Activated CD4-positive, alpha-beta T cell treated with anti-CD3 and anti-CD28 coated beads, Interleukin-2, amount 50 U/mL, for 16 hours (primary cell): ENCODE measurements around the gene HSF4.
A peak's percentile ranks its signal among the peaks of the same experiment; 100 is the strongest.

Experiments
- DNase-seq: peaks from one replicate; pipeline ENCODE4 v3.0.0-alpha.2; 2020

Gene HSF4

GRCh38 chr16:67186550-67186950, 22.0 kb downstream of the HSF4 start:
- no peak for DNase-seq

DNA sequence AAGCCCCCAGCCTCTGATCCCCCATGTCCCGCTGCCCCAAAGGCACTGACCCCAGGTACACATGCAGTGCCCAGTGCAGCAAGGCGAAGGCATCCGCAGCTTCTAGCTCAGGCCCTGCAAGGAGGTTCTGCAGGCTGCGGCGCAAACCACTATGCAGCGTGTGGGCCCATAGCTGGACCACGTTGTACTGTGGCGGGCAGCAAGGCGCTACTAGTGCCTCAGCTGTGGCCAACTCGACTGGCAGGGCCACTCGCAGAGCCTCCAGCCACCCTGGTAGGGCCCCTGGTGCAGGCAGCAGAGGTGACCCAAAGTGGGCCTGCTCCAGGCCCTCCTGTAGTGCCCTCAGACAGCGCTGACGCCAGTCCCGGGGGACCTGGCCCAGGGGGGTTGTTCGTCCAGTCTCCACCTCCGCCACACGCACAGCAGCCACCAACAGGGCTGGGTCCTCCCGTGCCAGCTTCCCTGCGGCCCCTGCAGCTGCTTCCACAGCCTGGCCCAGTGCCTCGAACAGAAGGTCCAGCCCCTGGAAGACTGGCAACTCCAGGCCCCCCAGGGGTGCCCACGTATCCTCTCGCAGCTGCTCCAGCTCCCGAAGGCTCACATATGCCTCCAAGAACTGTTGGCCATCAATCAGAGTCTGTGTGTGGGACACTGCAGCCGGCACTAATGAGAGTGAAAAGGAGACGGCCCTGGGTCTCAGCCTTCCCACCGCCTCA, 22.8 kb downstream of the HSF4 start:
- no peak for DNase-seq

GRCh38 chr16:67188323-67188722, 23.8 kb downstream of the HSF4 start:
- no peak for DNase-seq

DNA sequence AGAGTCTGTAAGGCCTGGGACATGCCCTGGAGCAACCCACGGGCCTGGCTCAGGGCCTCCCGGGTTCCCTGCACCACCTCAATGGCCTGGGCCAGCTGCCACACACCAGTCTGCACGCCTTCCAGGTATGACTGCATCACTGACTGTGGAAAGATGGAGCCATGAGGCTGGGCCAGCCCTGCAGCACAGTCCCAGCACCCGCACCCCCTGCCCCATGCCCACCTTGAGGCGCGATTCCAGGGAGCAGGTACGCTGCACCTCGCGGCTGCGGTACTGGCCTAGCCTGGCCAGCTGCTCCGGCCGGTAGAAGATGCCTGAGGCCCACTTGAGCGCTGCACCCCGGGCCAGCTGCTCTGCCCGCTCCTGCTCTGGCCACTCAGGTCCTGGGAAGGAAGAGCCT, 24.3 kb downstream of the HSF4 start:
- DNase-seq, result no peak

DNA sequence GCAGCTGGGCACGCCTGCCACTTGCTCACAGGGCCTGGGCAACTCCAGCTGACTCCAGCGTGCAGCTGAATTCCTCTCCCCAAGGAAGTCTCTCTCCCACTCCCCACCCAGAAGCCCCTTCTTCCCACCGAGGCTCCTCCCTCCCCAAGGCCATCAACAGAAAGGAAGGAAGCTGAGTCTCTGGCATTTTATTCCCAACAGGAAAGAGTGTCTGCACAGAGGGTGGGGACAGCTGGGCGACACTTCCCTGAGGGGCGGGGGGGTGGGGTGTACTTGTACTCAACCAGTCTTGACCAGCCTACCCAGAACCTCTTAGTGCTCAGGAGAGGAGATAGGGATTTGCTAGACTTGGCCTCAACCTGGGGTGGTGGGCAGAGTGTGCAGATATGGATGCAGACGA, 25.5 kb downstream of the HSF4 start, which contains the start of gene EXOC3L1:
TSS of gene EXOC3L1 (minus strand) at position 96 of the 400 bp plus-strand sequence. CDS start 460 bp downstream, outside the sequence.
- DNase-seq, result no peak

DNA sequence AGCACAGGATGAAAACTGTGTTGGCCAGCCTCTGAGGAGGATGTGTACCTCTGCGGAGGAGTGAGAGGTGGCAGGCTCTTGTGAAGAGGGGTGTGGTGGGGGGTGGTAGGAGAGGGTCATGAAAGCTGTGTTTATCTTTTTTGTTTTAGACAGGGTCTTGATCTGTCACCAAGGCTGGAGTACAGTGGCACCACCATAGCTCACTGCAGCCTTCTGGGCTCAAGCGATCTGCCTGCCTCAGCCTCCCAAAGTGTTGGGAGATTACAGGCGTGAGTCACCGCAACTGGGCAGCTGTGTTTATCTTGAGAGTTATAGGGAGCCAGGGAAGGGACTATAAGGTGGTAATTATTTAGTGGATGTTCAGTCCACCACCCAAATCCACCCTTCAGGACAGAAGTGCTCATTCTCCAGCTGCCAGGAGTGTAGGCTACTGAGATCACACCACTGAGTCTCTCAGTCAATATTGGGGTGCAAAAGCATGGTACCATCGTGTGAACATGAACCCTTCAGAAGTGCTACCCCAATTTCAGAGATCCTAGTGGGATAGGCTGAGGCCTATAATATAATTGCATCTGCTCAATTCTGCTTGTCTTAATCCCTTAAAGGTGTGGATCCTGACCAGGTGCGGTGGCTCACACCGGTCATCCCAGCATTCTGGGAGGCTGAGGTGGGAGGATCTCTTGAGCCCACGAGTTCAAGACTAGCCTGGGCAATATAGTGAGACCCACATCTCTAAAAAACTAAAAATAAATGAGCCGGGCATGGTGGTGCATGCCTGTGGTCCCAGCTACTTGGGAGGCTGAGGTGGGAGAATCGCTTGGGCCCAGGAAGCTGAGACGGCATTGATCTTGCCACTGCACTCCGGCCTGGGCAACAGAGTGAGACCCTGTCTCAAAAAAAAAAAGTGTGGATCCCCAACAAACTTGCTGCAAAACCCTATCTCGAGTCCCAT, 26.2 kb downstream of the HSF4 start:
- no peak for DNase-seq

GRCh38 chr16:67191411-67191994, 27.0 kb downstream of the HSF4 start:
- no peak for DNase-seq

DNA sequence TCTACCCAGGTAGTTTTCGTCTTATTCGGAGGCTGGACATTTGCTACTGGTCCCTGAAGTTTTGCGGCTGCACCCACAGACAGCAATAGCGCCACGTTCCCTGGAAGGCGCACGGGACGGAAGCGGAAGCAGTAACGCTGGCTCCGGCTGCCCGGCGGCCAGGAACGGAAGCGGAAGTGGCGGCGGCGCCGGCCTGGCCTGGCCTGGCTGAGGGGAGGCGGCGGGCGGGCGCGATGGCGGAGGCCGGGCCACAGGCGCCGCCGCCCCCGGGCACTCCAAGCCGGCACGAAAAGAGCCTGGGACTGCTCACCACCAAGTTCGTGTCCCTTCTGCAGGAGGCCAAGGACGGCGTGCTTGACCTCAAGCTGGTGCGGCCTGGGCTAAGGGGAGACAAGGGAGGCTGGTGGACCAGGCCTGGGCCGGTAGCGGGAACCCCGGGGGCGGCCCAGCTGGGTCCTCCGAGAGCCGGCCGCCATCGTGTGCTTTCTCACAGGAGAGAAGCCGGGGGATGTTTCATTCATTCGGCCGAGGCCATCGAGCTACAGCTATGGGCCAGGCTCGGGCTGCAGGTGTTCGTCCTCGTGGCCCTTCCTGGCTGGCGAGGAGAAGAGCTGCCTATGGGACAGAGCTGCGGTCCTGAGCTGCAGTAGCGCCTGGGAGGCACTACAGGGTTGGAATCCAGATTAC, 27.6 kb downstream of the HSF4 start, which contains the start of gene E2F4:
TSS of gene E2F4 (plus strand) at position 161 of the 687 bp plus-strand sequence. CDS start at position 234, 73 bp downstream.
- peak; percentile 92 for DNase-seq

GRCh38 chr16:67192781-67193361, 28.3 kb downstream of the HSF4 start:
- DNase-seq, result no peak

DNA sequence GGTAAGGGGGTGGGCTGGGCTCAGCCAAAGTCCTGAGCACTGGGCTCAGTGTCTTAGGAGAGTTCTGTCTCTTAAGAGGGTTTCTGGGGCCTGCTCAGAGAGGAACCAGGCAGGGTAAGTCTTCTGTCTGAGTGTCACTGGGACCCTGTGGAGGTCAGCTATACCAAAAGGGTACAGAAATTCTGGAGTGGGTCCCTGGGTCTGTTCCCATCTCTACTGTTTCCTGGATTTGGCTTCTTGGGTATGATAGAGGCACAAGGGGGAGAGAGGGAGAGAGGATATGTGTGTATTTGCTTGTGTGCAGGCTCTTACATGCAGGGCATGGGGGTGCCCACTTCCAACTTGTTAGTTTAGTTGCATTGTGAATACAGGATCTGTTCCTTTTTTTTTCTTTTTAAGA, 29.0 kb downstream of the HSF4 start:
- no peak for DNase-seq

GRCh38 chr16:67194260-67194659, 29.7 kb downstream of the HSF4 start:
- DNase-seq, result no peak

DNA sequence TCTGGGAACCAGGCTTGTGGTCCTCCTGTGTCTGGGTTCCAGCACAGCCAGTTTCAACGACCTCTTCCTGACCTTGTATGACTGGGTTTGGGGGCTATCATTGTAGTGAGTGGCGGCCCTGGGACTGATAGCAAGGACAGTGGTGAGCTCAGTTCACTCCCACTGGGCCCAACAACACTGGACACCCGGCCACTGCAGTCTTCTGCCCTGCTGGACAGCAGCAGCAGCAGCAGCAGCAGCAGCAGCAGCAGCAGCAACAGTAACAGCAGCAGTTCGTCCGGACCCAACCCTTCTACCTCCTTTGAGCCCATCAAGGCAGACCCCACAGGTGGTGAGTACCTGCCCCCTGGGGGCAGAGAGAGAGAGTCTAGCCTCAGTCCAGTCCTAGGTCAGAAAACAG, 31.1 kb downstream of the HSF4 start:
- no peak for DNase-seq

DNA sequence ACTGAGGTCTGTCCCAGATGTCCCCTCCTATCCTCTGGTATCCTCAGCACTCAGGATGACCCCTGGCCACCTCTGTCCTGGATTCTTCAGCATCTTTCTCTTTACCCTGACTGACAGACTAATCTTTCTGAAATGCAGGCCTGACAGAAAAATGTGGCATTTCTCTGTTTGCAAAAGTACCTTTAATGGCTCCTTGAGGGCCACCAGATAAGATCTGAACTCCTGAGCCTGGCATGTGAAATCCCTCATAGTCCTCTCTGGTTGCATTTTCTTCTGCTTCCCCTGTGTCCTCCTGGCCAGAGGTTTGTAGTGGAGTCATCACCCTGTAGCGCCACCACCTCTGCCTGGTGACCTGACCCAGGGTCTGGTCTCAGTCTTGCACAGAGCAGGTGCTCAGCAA, 32.3 kb downstream of the HSF4 start:
- DNase-seq, result no peak

GRCh38 chr16:67197704-67198103, 33.2 kb downstream of the HSF4 start:
- no peak for DNase-seq

DNA sequence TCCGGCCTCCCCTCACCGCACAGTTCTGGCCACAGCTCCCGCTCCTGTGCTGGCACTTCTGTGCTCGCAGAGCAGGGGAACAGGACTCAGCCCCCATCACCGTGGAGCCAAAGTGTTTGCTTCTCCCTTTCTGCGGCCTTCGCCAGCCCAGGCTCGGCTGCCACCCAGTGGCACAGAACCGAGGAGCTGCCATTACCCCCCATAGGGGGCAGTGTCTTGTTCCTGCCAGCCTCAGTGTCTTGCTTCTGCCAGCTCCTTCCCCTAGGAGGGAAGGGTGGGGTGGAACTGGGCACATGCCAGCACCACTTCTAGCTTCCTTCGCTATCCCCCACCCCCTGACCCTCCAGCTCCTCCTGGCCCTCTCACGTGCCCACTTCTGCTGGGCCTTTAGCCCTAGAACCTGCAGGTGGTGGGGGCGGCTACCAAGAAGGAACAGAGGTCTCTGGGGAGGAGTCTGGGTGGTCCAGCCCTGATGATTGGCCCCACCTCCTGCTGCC, 33.7 kb downstream of the HSF4 start:
- DNase-seq, result no peak

DNA sequence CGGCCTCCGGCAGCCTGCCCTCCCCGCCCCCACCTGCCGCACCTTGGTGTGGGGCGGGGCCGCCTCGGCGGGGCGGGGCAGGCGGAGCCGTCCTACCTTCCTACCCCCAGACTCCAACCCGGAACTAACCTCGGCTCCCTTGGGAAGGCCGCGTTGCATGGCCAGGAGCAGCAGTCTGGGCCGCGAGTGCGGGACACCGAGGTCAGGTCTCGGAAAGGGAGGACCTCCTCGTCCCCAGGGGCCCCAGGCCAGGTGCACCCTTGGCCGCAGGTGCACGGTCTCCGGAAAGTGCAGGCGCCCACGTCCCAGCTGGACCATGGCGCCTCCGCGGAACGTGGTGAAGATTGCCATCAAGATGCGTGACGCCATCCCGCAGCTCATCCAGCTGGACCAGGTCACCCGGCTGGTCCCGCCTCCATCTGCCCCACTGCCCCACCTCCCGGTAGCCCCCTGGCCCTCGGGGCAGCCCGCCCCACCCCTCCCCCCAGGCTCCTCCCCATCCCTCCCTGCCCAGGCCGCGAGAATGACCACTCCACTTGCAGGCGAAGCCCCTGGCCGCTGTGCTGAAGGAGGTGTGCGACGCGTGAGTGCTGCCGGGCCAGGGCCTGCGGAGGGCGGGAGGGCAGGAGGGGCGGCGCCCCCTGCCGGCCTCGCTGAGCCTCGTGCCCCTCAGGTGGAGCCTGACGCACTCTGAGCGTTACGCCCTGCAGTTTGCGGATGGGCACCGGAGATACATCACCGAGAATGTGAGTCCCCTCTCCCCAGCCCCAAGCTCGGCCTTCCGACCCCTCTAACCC, 34.7 kb downstream of the HSF4 start, which contains the start of gene ELMO3:
TSS of gene ELMO3 (plus strand) at position 121 of the 797 bp plus-strand sequence. CDS start at position 317, 196 bp downstream.
- no peak for DNase-seq

GRCh38 chr16:67199808-67200198, 35.3 kb downstream of the HSF4 start:
- DNase-seq, result no peak

DNA sequence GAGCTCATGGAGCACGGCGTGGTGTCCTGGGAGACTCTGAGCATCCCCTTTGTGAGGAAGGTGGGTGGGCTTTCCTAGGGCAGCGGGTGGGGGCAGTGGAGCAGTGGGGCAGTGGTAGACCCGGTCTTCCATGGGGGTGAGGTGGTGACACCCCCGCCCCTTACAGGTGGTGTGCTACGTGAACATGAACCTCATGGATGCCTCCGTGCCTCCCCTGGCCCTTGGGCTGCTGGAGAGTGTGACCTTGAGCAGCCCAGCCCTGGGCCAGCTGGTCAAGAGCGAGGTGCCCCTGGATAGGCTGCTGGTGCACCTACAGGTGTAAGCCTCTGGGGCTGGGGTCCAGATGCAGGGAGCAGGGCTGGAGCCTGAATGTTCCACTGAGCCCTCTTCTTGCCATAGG, 35.9 kb downstream of the HSF4 start:
- no peak for DNase-seq

DNA sequence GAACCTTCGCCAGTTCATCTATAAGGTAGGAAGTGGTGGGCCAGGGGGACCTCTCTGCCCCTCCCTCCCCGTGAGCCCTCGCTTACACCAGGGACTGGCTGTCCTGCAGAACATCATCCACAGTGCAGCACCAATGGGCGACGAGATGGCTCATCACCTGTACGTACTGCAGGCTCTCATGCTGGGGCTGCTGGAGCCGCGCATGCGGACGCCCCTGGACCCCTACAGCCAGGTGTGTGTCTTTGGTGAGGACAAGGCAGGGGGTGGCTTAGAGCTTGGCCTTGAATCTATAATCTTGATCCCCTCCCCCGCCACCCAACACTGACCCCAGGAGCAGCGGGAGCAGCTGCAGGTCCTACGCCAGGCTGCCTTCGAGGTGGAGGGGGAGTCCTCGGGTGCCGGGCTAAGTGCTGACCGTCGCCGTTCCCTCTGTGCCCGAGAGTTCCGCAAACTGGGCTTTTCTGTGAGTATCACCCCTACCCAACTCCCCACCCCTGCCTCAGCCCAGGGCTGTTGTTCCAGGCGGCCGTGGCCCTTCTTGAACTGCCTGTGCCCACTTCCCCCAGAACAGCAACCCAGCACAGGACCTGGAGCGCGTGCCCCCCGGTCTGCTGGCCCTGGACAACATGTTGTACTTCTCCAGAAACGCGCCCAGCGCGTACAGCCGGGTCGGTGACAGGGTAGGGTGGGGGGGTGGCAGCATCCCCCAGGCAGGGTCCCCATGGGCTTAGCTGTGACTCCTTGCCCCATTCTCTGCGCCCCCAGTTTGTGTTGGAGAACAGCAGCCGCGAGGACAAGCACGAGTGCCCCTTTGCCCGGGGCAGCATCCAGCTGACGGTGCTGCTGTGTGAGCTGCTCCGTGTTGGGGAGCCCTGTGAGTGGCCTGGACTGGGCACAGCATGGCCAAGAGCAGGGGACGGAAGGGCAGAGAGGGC, 37.1 kb downstream of the HSF4 start:
- DNase-seq, result no peak

DNA sequence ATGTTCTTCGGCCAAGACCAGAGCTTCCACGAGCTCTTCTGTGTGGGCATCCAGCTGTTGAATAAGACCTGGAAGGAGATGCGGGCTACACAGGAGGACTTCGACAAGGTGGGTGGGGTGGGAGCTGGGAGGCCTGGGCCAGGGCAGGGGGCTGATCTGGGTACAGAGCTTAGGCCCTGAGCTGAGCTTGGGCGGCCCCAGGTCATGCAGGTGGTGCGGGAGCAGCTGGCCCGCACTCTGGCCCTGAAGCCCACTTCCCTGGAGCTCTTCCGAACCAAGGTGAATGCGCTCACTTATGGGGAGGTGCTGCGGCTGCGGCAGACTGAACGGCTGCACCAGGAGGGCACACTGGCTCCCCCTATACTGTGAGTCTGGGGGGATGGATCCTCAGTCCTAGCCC, 37.9 kb downstream of the HSF4 start:
- DNase-seq, result no peak
